ENCODE results near the gene RCBTB1. TPM values are rescaled to one million over a fixed set of nuclear protein-coding genes. Genes with fewer than 3 reads are reported as not detected.
"Not testable (repeated sequence)": the region's sequence is repeated elsewhere in the genome, so short reads cannot be mapped to it uniquely, and the experiment has no call there.

Gene RCBTB1
- total RNA-seq, 1 donor, result 26.4 TPM

GRCh38 chr13:49616676-49617065 lies 31.3 kb upstream of the RCBTB1 start:
- Histone ChIP-seq H3K27me3 (ENCODE audit: insufficient read depth, low read length) (no peaks in the 10 kb centered on the region), H3K4me1 (ENCODE audit: insufficient read depth, low read length) (no peaks in the 10 kb centered on the region), H3K4me3 (ENCODE audit: insufficient read depth, low read length) (no peak overlapping the region), H3K36me3 (ENCODE audit: insufficient read depth, low read length) (no peaks in the 10 kb centered on the region), H2AFZ (ENCODE audit: low read length) (peak overlapping the region; percentile 90), H4K20me1 (ENCODE audit: insufficient read depth, low read length) (no peaks in the 10 kb centered on the region), H3K27ac (ENCODE audit: low read depth, low read length) (no peak overlapping the region), H3K9me3 (ENCODE audit: low read depth, low read length) (no peaks in the 10 kb centered on the region), H3K4me2 (ENCODE audit: insufficient read depth, low read length) (no peak overlapping the region), H3K79me2 (ENCODE audit: insufficient read depth, low read length) (no peaks in the 10 kb centered on the region)
- TF ChIP-seq, protein P1, sequence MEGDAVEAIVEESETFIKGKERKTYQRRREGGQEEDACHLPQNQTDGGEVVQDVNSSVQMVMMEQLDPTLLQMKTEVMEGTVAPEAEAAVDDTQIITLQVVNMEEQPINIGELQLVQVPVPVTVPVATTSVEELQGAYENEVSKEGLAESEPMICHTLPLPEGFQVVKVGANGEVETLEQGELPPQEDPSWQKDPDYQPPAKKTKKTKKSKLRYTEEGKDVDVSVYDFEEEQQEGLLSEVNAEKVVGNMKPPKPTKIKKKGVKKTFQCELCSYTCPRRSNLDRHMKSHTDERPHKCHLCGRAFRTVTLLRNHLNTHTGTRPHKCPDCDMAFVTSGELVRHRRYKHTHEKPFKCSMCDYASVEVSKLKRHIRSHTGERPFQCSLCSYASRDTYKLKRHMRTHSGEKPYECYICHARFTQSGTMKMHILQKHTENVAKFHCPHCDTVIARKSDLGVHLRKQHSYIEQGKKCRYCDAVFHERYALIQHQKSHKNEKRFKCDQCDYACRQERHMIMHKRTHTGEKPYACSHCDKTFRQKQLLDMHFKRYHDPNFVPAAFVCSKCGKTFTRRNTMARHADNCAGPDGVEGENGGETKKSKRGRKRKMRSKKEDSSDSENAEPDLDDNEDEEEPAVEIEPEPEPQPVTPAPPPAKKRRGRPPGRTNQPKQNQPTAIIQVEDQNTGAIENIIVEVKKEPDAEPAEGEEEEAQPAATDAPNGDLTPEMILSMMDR (IDR thresholded peaks at IDR 0.05; ENCODE audit: extremely low read depth, low read depth, low read length), result no peak
- no peak for DNase-seq (ENCODE audit: insufficient read length, low spot score, missing footprints)

DNA sequence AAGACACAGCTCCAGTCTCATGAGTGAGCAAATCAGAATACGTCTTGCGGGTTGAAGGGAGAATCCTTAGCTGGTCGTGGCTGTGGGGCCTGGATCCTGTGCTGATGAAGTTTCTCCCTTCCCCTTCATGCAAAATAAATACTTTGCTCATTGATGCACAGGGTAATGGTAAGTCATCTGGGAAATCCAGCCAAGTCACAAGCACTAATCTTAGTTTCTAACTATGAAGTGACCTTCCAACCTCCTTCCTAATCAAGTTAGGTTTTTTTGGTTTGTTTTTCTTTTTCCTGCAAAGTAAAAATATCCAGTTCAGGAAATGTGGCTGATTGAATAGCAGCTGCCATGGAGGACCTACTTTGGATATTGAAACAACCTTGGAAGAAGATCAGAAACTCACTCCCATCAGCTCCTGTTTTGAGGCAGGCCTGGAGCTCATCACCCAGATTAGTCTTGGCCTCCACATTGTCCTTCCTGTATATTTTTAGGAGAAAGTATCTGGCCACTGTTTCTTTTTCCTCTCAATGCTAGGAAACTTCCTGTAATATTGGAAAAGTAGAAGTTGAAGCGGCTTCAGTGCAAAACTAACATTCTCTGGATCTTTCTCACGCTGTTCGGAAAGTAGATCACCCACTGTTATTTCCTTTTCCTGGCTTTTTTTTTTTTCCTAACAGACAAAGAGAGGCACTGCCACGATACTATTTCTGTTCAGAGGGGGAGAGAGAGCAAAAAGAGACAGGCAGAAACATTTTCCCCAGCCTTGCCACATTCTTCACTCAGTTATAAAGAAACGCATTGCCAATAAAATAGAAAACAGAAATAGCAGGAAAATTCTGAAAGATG lies 30.7 kb upstream of the RCBTB1 start:
- Histone ChIP-seq H3K4me2 (ENCODE audit: insufficient read depth, low read length) (no peak overlapping the region), H3K27me3 (ENCODE audit: insufficient read depth, low read length) (no peaks in the 10 kb centered on the region), H3K4me3 (ENCODE audit: insufficient read depth, low read length) (no peak overlapping the region), H2AFZ (ENCODE audit: low read length) (peak overlapping the region; percentile 90), H3K79me2 (ENCODE audit: insufficient read depth, low read length) (no peaks in the 10 kb centered on the region), H4K20me1 (ENCODE audit: insufficient read depth, low read length) (no peaks in the 10 kb centered on the region), H3K27ac (ENCODE audit: low read depth, low read length) (no peak overlapping the region), H3K9me3 (ENCODE audit: low read depth, low read length) (no peaks in the 10 kb centered on the region), H3K36me3 (ENCODE audit: insufficient read depth, low read length) (no peaks in the 10 kb centered on the region), H3K4me1 (ENCODE audit: insufficient read depth, low read length) (no peaks in the 10 kb centered on the region)
- TF ChIP-seq, protein P1 (IDR thresholded peaks at IDR 0.05; ENCODE audit: extremely low read depth, low read depth, low read length), result no peak
- no peak for DNase-seq (ENCODE audit: insufficient read length, low spot score, missing footprints)

- H3K79me2 ChIP-seq (ENCODE audit: insufficient read depth, low read length); H3K9me3 ChIP-seq (ENCODE audit: low read depth, low read length): not testable (repeated sequence)
These were observed 26.7 kb upstream of the RCBTB1 start for GRCh38 chr13:49612042-49612441.

DNA sequence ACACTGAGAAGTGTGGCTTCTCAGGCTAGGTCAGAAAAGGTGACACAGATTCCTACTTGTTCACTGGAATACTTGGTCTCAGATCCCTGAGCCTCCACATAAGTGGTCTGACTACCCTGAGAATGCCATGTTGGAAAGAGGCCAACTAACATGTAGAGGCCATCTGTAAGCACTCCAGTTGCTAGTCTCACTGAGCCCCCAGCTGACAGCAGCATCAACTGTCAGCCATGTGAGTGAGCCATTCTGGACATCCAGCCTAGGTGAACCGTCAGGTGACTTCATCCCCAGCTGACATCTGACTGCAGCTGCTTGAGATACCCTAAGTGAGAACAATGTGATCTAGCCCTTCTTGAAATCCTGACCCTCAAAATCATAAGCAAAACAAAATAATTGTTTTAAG lies 24.8 kb upstream of the RCBTB1 start:
- no peaks in the 10 kb centered on the region for H3K79me2 ChIP-seq (ENCODE audit: insufficient read depth, low read length)
- no peaks in the 10 kb centered on the region for H3K9me3 ChIP-seq (ENCODE audit: low read depth, low read length)
- H3K4me3 ChIP-seq (ENCODE audit: insufficient read depth, low read length), result no peak overlapping the region
- no peak for DNase-seq (ENCODE audit: insufficient read length, low spot score, missing footprints)
- TF ChIP-seq, protein P1 (IDR thresholded peaks at IDR 0.05; ENCODE audit: extremely low read depth, low read depth, low read length), result no peak
- no peak overlapping the region for H3K4me2 ChIP-seq (ENCODE audit: insufficient read depth, low read length)
- H2AFZ ChIP-seq (ENCODE audit: low read length), result no peak overlapping the region
- no peaks in the 10 kb centered on the region for H3K4me1 ChIP-seq (ENCODE audit: insufficient read depth, low read length)
- no peaks in the 10 kb centered on the region for H4K20me1 ChIP-seq (ENCODE audit: insufficient read depth, low read length)
- H3K36me3 ChIP-seq (ENCODE audit: insufficient read depth, low read length), result no peaks in the 10 kb centered on the region
- no peaks in the 10 kb centered on the region for H3K27me3 ChIP-seq (ENCODE audit: insufficient read depth, low read length)
- H3K27ac ChIP-seq (ENCODE audit: low read depth, low read length), result no peak overlapping the region

More at GRCh38 chr13:49612042-49612441, 26.7 kb upstream of the RCBTB1 start:
- not testable (repeated sequence) for H3K4me3 ChIP-seq (ENCODE audit: insufficient read depth, low read length); H4K20me1 ChIP-seq (ENCODE audit: insufficient read depth, low read length); H2AFZ ChIP-seq (ENCODE audit: low read length); DNase-seq (ENCODE audit: insufficient read length, low spot score, missing footprints); H3K4me2 ChIP-seq (ENCODE audit: insufficient read depth, low read length); H3K36me3 ChIP-seq (ENCODE audit: insufficient read depth, low read length); H3K27ac ChIP-seq (ENCODE audit: low read depth, low read length); H3K4me1 ChIP-seq (ENCODE audit: insufficient read depth, low read length); H3K27me3 ChIP-seq (ENCODE audit: insufficient read depth, low read length)

Measured in osteoblast (primary cell).